SK-N-SH treated with all-trans-retinoic acid at 6 μM for 48 hours (cell line): Measurements from ENCODE around the gene EMD.

Experiments
- ARNTL ChIP-seq: fragments of 450-650 bp; formaldehyde crosslinking; IDR thresholded peaks from 2 replicates; pipeline ENCODE4 v1.5.0; 2020; ENCODE audit warnings: low read depth, mild to moderate bottlenecking, moderate library complexity, borderline replicate concordance
- BACH2 ChIP-seq: fragments of 250-450 bp; sonication (Bioruptor Pico); IDR thresholded peaks from 2 replicates; pipeline ENCODE4 v1.9.0; 2021; ENCODE audit warnings: mild to moderate bottlenecking, borderline replicate concordance
- ESRRG ChIP-seq: fragments of 250-450 bp; sonication (Bioruptor Pico); IDR thresholded peaks from 2 replicates; pipeline ENCODE4 v1.6.1; 2021; ENCODE audit warnings: mild to moderate bottlenecking
- OSR1 ChIP-seq: fragments of 250-450 bp; sonication (Bioruptor Pico); IDR thresholded peaks from 2 replicates; pipeline ENCODE4 v1.8.0; 2022; ENCODE audit warnings: moderate library complexity, mild to moderate bottlenecking, inconsistent platforms
- POU6F1 ChIP-seq: fragments of 250-450 bp; sonication (Bioruptor Pico); IDR thresholded peaks from 2 replicates; pipeline ENCODE4 v1.8.0; 2021; ENCODE audit warnings: low read depth, mild to moderate bottlenecking, moderate library complexity, borderline replicate concordance
- RARB ChIP-seq: fragments of 250-450 bp; sonication (Bioruptor Pico); IDR thresholded peaks from 2 replicates; pipeline ENCODE4 v1.8.0; 2021; ENCODE audit warnings: mild to moderate bottlenecking, moderate library complexity
- TOX ChIP-seq: fragments of 250-450 bp; sonication (Bioruptor Pico); IDR thresholded peaks from 2 replicates; pipeline ENCODE4 v1.8.0; 2021; ENCODE audit warnings: mild to moderate bottlenecking, moderate library complexity, borderline replicate concordance
- ZC3H10 ChIP-seq: fragments of 250-450 bp; sonication (Bioruptor Pico); IDR thresholded peaks from 2 replicates; pipeline ENCODE4 v1.5.1; 2021; ENCODE audit warnings: mild to moderate bottlenecking, moderate library complexity
- ZFP3 ChIP-seq: fragments of 250-450 bp; sonication (Bioruptor Pico); IDR thresholded peaks from 2 replicates; pipeline ENCODE4 v1.5.0; 2020; ENCODE audit warnings: mild to moderate bottlenecking, moderate library complexity
- ZFP30 ChIP-seq: fragments of 450-650 bp; formaldehyde crosslinking; IDR thresholded peaks from 2 replicates; pipeline ENCODE4 v1.5.0; 2022; ENCODE audit warnings: mild to moderate bottlenecking, moderate library complexity
- ZNF565 ChIP-seq: fragments of 450-650 bp; formaldehyde crosslinking; conservative IDR thresholded peaks from 2 replicates; pipeline ENCODE4 v1.5.0; 2020; ENCODE audit warnings: low read depth, mild to moderate bottlenecking, moderate library complexity
- TF ChIP-seq, protein P1 (sequence below): fragments of 250-450 bp; sonication (Bioruptor Pico); IDR thresholded peaks from 2 replicates; pipeline ENCODE4 v1.8.0; 2020; ENCODE audit warnings: mild to moderate bottlenecking, moderate library complexity, borderline replicate concordance

GRCh38 chrX:154428176-154429171 lies 49.4 kb downstream of the EMD start, which contains the start of gene ATP6AP1:
- TF ChIP-seq ZC3H10 (no peak), BACH2 (CRISPR knock-in tag) (no peak), ZFP3 (CRISPR knock-in tag) (no peak), RARB (no peak), ZFP30 (CRISPR knock-in tag) (no peak), TOX (CRISPR knock-in tag) (no peak), ARNTL (CRISPR knock-in tag) (no peak), ZNF565 (CRISPR knock-in tag) (no peak), ESRRG (CRISPR knock-in tag) (no peak), POU6F1 (CRISPR knock-in tag) (no peak), OSR1 (CRISPR knock-in tag) (no peak)
- TF ChIP-seq, protein P1, sequence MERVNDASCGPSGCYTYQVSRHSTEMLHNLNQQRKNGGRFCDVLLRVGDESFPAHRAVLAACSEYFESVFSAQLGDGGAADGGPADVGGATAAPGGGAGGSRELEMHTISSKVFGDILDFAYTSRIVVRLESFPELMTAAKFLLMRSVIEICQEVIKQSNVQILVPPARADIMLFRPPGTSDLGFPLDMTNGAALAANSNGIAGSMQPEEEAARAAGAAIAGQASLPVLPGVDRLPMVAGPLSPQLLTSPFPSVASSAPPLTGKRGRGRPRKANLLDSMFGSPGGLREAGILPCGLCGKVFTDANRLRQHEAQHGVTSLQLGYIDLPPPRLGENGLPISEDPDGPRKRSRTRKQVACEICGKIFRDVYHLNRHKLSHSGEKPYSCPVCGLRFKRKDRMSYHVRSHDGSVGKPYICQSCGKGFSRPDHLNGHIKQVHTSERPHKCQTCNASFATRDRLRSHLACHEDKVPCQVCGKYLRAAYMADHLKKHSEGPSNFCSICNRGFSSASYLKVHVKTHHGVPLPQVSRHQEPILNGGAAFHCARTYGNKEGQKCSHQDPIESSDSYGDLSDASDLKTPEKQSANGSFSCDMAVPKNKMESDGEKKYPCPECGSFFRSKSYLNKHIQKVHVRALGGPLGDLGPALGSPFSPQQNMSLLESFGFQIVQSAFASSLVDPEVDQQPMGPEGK (CRISPR knock-in tag) = no peak
